NCI-H1694 treated with DMSO at 0.1 percent for 48 hours (cell line): ENCODE measurements around the gene MEIS3.
A peak's percentile ranks its signal among the peaks of the same experiment; 100 is the strongest.
"Not testable (repeated sequence)": the region's sequence is repeated elsewhere in the genome, so short reads cannot be mapped to it uniquely, and the experiment has no call there.

Source experiments
- DNase-seq: peaks from one replicate; lab custom pipeline; 2025; lab: John Stamatoyannopoulos, UW

The MEIS3 gene

DNA sequence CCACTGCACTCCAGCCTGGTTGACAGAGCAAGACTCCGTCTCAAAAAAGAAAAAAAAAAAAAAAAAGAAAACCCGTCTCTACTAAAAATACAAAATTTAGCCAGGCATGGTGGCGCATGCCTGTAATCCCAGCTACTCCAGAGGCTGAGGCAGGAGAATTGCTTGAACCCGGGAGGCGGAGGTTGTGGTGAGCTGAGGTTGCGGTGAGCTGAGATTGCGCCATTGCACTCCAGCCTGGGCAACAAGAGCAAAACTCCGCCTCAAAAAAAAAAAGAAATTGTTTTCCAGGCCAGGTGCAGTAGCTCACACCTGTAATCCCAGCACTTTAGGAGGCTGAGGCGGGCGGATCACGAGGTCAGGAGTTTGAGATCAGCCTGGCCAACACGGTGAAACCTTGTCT is 32.7 kb downstream of the MEIS3 start:
- DNase-seq = not testable (repeated sequence)

DNA sequence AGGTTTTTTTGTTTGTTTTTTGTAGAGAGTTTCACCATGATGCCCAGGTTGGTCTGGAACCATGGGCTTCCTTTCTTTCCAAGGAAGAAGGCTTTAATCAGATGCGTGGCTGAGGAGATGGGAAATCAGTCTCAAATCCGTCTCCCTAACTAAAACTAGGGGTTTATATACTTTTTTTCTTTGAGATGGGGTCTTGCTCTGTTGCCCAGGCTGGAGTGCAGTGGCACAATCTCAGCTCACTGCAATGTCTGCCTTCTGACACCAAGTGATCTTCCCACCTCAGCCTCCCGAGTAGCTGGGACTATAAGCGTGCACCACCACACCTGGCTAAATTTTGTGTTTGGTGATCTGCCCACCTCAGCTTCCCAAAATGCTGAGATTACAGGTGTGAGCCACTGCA is 34.8 kb downstream of the MEIS3 start:
- DNase-seq = not testable (repeated sequence)

DNA sequence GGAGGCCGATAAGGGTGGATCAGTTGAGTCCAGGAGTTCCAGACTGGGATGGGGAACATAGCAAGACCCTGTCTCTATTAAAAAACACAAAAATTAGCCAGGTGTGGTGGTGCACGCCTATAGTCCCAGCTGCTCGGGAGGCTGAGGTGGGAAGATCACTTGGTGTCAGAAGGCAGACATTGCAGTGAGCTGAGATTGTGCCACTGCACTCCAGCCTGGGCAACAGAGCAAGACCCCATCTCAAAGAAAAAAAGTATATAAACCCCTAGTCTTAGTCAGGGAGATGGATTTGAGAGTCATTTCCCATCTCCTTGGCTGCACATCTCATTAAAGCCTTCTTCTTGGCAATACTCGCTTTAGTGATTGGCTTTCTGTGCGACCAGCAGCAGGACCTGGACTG is 35.4 kb downstream of the MEIS3 start:
- not testable (repeated sequence) for DNase-seq

DNA sequence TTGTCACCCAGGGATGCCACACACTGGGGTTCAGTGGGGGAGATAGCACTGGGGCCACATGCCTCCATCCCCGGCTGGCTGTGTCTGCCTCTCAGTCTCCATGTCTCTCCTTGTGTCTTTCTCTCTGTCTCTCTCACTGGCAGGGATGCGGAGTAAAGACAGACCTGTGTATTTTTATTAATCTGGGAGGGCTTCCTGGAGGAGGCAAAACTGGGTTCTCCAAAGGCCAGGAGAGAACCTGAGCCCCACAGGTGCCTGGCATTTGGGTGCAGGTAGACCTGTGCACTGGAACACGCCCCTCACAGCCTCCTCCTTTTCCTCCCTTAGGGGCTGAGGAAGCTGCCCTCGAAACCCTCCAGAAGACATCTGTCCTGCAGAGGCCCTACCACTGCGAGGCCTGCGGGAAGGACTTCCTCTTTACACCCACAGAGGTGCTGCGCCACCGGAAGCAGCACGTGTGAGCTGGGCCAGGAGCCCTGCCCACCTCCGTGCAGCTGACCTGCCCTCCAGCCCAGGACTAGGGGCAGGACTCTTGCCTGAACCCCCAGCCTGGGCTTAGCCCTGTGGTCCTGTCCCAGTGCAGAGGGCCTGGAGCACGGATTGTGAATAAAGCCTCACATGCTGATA is 37.6 kb downstream of the MEIS3 start:
- no peak for DNase-seq

DNA sequence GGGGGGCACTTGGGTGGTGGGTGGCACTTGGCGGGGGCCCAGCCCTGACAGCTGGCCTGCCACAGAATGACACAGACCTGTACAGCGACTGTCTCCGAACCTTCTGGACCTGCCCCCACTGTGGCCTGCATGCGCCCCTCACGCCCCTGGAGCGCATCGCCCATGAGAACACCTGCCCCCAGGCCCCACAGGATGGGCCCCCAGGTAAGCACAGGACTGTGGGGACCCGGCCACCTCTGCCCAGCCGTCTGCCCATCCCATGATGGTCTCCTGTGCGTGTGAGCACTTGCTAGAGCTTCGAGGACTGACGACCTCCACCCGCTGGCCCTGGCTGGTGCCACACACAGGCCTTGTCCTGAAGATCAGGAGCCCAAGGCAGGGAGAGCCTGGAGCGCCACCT is 38.2 kb downstream of the MEIS3 start:
- no peak for DNase-seq

DNA sequence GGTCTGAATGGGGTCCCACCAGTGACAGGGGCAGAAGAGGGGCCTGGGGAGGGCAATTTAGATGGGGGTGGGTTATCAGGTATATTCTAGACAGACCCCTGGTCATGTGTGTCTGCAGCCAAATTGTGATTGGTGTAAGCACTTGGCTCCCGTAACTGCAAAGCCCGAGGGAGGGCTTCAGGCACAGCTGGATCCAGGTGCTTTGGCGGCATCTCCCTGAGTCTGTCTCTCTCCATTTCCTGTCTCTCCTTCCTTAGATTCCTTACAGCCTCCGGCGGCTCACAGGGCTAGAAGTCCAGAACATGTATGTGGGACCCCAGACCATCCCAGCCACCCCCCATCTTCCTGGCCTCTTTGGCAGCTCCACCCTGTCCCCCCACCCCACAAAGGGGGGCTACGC is 38.8 kb downstream of the MEIS3 start:
- no peak for DNase-seq

DNA sequence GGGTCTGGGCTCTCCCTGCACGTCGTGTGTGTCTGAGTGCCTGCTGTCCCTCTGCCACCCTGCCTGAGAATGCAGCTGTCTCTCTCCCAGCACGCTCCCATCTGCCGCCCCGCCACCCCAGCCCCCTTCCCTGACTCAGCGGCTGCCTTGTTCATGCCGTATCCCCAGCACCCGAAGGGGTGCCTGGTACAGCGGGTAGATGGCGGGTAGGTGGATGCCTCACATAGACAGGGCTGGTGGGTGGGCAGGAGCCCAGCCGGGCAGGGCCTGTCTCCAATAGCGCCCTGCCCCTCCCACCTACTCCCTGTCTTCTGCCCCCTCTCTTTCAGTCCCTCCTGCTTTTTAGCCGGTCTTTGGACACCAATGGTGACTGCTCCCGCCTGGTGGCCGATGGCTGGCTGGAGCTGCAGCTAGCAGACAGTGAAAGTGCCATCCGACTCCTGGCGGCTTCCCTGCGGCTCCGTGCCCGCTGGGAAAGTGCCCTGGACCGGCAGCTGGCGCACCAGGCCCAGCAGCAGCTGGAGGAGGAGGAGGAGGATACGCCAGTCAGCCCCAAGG is 39.9 kb downstream of the MEIS3 start:
- peak; percentile 85 for DNase-seq

DNA sequence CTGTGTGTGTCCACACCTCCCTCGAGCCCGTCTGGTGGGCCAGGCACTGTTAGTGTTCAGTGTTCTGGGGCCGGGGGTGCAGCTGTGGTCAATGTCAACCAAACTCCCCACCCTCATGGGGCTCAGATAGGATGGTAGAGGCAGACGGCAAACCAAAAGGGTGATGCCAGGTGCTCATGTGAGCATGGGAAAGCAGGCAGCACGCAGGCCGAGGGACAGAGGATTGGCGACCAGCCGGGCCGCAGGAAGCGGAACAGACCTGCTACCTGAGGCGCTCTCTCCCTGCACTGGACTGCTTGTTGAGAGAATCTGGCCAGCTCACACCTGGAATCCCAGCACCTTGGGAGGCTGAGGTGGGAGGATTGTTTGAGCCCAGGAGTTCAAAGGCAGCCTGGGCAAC is 41.1 kb downstream of the MEIS3 start:
- DNase-seq = no peak

DNA sequence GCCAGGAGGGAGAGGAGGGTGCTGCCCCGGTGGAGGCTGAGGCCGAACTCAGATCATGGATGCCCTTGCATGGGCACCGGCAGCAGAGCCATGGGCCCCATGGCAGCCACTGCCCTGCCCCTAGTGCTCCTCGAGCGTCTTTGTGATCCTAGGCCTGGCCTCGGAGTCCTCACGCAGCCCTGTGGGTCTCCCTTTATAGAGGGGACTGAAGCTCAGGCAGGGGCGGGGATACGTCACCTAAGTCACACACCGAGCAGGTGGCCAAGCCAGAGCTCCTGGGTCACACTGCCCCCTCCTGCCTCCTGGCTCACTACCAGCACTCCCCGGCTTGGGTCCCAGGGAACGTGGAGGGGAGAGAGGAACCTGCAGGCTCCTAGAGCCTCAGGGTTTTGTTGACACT is 41.5 kb downstream of the MEIS3 start:
- peak; percentile 59 for DNase-seq

DNA sequence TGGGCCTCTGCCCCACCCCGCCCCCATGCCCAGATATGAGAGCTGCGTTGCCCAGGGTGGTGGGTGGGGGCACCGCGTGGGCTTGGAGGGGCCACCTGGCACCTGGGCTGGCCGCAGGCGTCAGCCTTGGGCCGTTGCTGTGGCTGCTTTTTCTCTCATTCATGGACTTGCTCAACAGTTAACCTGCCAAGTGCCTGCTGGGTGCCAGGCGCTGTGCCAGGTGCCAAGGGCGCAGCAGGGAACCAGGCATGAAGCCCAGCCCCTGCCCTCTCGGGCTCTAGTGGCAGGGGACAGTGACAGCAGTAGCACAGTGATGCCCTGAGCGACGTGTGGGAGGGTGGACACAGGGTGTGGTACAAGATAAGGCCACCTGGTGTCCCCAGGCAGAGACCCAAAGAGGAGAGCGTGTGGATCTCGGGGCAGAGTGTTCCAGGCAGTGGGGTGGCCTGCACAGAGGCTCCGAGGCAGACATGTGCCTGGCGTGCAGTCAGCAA is 42.1 kb downstream of the MEIS3 start:
- peak; percentile 59 for DNase-seq

DNA sequence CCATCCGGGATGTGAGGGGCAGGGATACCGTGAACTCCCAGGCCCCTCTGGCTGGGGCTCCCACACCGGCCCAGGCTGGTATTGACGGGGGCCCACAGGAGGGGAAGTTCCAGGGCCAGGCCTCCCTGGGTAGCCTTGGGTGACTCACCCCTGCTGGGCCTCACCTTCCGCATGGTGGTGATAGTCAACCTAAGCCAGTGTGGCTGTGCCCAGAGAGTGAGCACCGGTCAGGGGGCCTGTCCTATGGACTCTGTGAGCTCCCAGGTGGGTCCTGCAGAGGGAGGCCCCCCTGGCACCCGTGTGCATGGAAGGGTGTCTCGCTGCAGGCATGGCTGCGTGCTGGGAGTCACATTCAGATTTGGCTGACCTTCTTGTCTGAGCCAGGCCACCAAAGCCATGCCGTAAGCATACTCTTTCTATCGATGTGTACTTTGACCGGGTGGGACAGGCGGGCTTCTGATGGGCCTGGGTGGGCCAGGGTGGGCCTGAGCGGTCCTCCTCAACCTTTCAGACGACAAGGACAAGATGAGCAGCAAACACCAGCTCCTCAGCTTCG is 42.7 kb downstream of the MEIS3 start:
- no peak for DNase-seq

DNA sequence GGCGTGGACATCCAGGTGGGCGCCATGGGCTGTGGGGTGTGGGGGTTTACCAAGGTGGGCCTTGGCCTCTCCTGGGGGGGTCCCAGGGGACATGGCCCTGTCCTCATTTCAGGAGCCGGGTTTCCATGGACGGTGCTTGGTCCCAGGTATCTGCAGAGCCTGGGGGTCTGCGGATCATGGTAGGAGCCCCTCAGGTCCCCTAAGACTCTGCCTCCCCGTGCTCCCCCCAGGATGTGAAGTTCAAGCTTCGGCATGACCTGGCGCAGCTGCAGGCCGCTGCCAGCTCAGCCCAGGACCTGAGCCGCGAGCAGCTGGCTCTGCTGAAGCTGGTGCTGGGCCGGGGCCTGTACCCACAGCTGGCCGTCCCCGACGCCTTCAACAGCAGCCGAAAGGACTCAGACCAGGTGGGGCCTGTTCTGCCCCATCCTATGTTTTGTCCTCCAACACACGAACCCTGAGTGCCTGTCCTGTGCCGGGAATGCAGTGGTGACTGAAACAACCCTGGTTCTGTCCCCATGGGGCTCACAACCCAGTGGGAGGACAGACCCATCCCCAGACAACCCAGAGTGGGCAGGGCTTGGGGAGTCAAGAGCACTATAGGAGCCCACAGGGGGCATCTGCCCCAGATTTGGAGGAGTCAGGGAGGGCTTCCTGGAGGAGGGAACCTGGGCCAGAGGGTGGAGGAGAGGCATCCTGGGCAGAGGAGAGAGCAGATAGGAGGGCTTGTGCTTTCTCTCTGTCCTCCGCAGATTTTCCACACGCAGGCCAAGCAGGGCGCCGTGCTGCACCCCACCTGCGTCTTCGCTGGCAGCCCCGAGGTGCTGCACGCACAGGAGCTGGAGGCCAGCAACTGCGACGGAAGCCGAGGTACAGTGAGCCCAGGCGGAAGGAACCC is 43.4 kb downstream of the MEIS3 start:
- DNase-seq = no peak

DNA sequence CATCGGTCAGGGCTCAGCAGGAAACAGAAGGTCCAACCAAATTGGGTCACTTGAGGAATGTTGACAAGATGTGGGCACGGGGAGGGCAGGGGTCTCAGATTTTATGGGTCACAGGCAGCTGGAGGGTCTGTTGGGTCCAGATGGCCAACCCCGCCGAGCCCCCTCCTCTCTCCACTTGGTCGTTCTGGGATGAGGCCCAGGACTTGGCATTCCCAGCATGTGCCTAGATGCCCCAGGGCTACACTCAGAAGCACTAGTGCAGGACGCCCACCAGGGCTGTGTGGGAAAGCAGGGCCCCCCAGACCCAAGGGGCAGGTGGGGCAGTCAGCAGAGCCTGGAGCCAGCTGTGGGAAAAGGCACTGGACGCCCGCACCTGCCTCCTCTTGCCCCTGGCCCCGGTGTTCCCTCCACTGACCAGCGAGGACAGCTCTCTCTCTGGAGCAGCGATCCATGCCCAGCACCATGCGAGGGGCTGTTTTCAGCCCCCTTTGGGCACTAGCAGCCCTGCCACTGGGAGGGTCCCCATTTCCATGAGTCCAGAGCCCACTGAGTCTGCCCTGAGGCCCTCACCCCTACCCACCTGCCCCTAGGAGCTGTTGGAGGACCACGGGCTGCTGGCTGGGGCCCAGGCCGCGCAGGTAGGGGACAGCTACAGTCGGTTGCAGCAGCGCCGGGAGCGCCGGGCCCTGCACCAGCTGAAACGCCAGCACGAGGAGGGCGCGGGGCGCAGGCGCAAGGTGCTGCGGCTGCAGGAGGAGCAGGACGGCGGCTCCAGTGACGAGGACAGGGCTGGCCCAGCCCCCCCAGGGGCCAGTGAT is 44.2 kb downstream of the MEIS3 start:
- no peak for DNase-seq

DNA sequence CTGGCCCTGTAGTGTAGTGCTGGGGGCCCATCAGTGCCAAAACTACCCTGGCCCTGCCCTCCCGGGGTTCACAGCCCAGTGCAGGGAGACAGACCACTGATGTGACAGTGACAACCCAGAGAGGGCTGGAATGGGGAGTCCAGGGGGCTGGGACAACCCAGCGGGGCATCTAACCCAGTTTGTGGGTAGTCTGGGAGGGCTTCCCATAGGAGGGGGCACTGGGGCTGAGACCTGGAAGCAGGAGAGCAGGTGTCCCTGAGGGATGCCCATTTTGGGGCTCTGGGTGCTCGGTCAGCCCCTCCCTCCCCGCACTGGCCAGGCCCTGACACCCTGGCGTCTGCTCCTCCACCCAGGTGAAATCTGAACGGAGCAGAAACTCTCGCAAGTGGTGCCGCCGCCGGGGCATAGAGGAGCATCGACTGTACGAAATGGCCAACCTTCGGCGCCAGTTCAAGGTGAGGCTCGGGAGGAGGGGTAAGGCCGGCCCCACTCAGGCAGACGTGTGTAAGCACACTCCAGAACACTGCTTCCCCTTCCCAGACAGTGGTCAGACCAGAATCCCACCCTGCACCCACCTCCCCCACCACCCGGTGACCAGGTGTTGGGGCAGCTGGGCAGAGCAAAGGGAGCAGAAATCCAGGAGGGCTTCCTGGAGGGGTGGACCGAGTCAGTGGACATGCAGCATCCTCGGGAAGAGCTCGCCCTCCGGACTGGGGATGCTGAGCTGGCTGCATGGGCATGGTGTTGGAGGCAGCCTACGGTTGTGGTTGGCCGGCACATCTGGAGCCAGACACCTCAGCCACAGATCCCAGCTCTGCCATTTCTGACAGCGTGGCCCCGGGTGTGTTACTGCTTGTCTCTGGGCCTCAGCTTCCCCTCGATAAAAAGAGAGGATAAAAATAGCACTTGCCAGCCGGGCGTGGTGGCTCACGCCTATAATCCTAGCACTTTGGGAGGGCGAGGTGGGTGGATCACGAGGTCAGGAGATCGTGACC is 45.8 kb downstream of the MEIS3 start:
- no peak for DNase-seq

DNA sequence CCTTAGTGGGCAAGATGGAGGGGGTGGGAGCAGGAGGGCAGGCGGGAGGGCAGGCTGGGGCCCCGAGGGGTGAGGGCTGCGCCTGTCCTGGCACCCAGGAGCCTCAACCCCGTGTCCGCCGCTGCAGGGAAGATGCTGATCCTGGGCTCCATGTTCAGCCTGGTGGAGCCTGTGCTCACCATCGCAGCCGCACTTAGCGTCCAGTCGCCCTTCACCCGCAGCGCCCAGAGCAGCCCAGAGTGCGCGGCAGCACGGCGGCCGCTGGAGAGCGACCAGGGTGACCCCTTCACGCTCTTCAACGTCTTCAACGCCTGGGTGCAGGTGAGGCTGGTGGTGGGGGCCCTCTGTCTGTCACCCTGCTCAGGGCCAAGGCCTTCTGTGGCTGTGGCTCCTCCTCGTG is 46.7 kb downstream of the MEIS3 start:
- DNase-seq = no peak

DNA sequence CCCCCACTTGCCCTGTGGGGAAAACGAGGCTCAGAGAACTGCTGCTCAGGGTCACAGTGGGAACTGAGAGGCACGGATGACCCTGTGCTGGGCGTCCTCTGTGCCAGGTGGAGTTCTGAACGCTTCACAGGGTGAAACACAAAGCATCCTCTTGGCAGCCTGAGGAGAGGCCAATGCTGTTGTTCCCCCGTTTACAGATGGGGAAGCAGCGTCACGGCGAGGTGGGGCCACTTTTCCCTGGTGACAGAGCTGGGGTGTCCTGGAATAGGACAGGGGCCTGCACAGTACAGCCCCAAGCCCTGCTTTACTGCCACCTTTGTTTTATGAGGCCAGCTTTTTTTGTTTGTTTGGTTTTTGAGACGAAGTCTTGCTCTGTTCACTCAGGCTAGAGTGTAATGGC is 48.1 kb downstream of the MEIS3 start:
- DNase-seq = no peak

DNA sequence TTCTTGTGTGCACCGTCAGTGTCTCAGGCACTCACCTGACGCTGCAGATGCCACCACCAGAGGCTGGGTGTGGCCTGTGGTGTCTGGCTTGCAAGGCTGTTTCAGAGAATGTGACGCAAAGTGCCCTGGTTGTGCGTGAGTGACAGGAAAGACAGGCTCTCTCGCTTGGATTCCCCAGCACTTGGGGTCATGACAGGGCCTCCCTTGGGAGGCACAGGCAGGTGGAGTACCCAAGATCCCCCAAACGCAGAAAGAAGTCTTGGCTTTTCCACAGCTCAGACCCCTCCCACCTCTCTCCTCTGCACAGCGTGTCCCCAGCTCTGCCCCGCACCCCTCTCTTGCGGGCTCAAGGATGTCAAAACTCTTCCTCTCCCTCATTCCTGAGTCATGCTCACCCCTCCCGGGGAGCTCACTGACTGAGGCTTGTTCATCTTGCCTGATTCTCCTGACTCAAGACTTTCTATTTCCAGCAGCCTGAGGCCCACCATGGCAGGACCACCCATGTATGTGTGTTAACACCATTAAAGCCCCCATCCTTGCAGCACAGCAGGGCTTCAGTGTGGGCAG is 49.2 kb downstream of the MEIS3 start:
- DNase-seq = no peak

DNA sequence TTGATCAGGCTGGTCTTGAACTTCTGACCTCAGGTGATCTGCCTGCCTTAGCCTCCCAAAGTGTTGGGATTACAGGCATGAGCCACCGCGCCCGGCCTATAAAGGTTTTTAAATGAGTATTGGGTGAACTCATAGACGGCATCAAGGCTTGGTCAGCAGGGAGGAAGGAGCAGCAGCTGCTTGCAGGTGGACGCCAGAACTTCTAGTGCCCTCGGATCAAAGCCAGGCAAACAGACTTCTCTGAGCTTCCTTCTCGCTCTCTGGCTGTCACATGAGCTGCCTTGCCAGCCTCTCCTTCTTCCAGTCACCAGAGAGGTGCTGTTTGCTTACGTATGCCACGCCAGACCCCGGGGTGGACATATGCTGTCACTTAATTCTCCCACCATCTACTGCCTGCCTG is 53.9 kb downstream of the MEIS3 start:
- not testable (repeated sequence) for DNase-seq

DNA sequence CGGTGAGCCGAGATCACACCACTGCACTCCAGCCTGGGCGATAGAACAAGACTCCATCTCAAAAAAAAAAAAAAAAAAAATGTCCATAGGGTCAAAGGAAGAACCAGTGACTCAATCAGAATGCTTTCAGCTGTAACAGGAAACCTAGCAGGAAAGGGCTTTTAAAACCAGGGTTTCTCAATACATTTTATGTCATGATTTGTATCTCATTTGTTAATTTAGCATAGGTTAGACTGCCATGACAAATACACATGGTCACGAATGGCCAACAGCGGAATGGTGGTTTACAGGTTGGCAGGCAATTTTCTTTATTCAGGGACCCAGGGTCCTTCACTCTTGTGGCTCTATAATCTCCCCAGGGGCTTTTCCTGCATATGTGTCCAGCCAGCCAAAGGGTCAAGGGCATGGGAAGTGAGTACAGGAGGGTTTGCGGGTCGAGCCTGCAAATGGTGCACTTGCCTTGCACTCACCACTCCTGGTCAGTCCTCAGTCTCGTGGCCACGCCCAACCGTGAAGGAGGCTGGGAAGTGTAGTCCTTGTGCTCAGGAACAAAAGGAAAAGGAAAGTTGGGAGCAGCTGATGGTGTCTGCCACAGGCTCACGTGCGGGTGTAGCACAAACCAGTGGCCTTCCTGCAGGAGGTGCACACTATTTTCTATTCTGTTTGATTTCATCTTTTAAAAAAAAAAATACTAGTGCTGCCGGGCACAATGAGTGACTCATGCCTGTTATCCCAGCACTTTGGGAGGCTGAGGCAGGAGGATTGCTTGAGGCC is 55.4 kb downstream of the MEIS3 start:
- DNase-seq = no peak

DNA sequence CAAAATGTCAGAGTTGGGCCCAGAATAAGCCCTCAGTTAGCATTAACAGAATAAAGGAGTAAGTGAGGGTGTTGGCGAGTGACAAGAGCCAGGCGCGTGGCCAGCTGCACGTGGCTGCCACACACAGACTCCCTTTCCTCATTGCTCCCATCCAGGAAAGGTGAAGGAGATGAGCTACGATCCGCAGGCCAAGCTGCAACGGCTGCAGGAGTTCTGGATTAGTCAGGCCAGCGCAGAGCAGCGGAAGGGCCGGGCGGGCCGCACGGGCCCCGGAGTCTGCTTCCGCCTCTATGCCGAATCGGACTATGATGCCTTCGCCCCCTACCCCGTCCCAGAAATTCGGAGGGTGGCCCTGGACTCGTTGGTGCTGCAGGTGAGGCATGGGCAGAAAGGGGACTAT is 57.0 kb downstream of the MEIS3 start:
- no peak for DNase-seq
